Caco-2 (cell line): Measurements from ENCODE around the gene C1QTNF5. TPM values are rescaled to one million over a fixed set of nuclear protein-coding genes. Genes with fewer than 3 reads are reported as not detected.
A peak's percentile ranks its signal among the peaks of the same experiment; 100 is the strongest.

Source experiments
- BruUV-seq: library from RNA; stranded (reverse); fragments of 400-500 nt; replicated peaks from 2 replicates; lab custom pipeline; 2021; lab: Mats Ljungman, UMichigan
- CTCF ChIA-PET: fragments of 300-600 bp; sonication (Branson Sonifier 250); formaldehyde crosslinking; loops from one replicate; lab custom pipeline; 2022; ENCODE audit warnings: antibody characterized with exemption; lab: Charles Lee
- POLR2A ChIA-PET: fragments of 300-600 bp; sonication (Branson Sonifier 250); formaldehyde crosslinking; loops from one replicate; lab custom pipeline; 2022; ENCODE audit warnings: antibody characterized with exemption; lab: Charles Lee
- DNase-seq, 2 experiments: peaks; one replicate each; pipeline versions ENCODE4 v3.0.0 to v3.0.0-alpha.2; 2020 to 2022
- H3K27me3 ChIP-seq: replicated peaks from 2 replicates; pipeline ENCODE4 v1.6.0; 2011; ENCODE audit warnings: low read length; ENCODE audit not compliant: control insufficient read depth, insufficient read depth
- H3K36me3 ChIP-seq: 2 replicates; pipeline ENCODE4 v1.5.1; 2011; ENCODE audit warnings: low read length; ENCODE audit not compliant: control insufficient read depth, insufficient read depth
- H3K4me1 ChIP-seq: fragments of 250-450 bp; sonication (Bioruptor Pico); 2 replicates; pipeline ENCODE4 v1.5.1; 2020; ENCODE audit warnings: mild to moderate bottlenecking
- H3K4me3 ChIP-seq: 2 replicates; pipeline ENCODE4 v1.5.1; 2011; ENCODE audit warnings: low read depth, mild to moderate bottlenecking, control low read depth, low read length
- H3K9me3 ChIP-seq: fragments of 250-450 bp; sonication (Bioruptor Pico); 2 replicates; pipeline ENCODE4 v1.5.1; 2020; ENCODE audit warnings: mild to moderate bottlenecking, moderate library complexity
- H3K27ac Mint-ChIP-seq: one replicate; pipeline ENCODE4 v1.8.0; 2022; ENCODE audit warnings: mixed read lengths; ENCODE audit not compliant: unreplicated experiment
- H3K27me3 Mint-ChIP-seq: one replicate; pipeline ENCODE4 v1.8.0; 2022; ENCODE audit warnings: mixed read lengths; ENCODE audit not compliant: insufficient read depth, unreplicated experiment
- H3K36me3 Mint-ChIP-seq: one replicate; pipeline ENCODE4 v1.8.0; 2022; ENCODE audit warnings: mild to moderate bottlenecking, mixed read lengths; ENCODE audit not compliant: insufficient read depth, unreplicated experiment
- H3K4me1 Mint-ChIP-seq: one replicate; pipeline ENCODE4 v1.8.0; 2022; ENCODE audit warnings: low read depth, mixed read lengths; ENCODE audit not compliant: unreplicated experiment
- H3K4me3 Mint-ChIP-seq: one replicate; pipeline ENCODE4 v1.8.0; 2022; ENCODE audit warnings: mild to moderate bottlenecking, moderate library complexity, mixed read lengths; ENCODE audit not compliant: unreplicated experiment
- H3K9me3 Mint-ChIP-seq: one replicate; pipeline ENCODE4 v1.8.0; 2022; ENCODE audit warnings: mixed read lengths; ENCODE audit not compliant: unreplicated experiment
- intact Hi-C: fragments of 100-400 bp; cut with micrococcal nuclease; formaldehyde crosslinking; loops from one replicate; pipeline ENCODE4 v1.10.0; 2022; ENCODE audit not compliant: unreplicated experiment
- total RNA-seq: library from RNA; stranded (reverse); gene quantifications from 2 replicates; pipeline ENCODE4 v1.2.3, GENCODE V29; 2022
- TF ChIP-seq, protein P1 (sequence below), 2 experiments: fragments of 200-600 bp in 1 of 2; IDR thresholded peaks; 1 replicate in 1 of 2; 2 replicates in 1 of 2; pipeline versions ENCODE4 v1.5.1 to v1.8.0; 2011 to 2022; ENCODE audit warnings: antibody characterized with exemption in 1 of 2, control low read depth in 1 of 2, inconsistent platforms in 1 of 2, low read depth in 1 of 2, low read length in 1 of 2, mild to moderate bottlenecking in 1 of 2, moderate library complexity in 1 of 2; ENCODE audit not compliant: insufficient read depth in 1 of 2, severe bottlenecking in 1 of 2, unreplicated experiment in 1 of 2

C1QTNF5 gene
- total RNA-seq, 1 experiment from 2014 or later = 1.2 TPM

GRCh38 chr11:119372260-119373058, 31.8 kb upstream of the C1QTNF5 start:
- peaks cover 38% of the 10 kb centered on the region for H3K4me1 ChIP-seq
- Mint-ChIP-seq H3K36me3 (no peaks in the 10 kb centered on the region), H3K4me1 (peaks cover 32% of the 10 kb centered on the region), H3K9me3 (no peaks in the 10 kb centered on the region), H3K4me3 (no peak overlapping the region), H3K27ac (no peak overlapping the region), H3K27me3 (no peaks in the 10 kb centered on the region)
- BruUV-seq = no TSS peak
- CTCF ChIA-PET = interaction anchor here (3.3 to 11.8 kb wide), 3 partner anchors 10 to 50 kb away, joined by 30 to 220 read pairs (median 37); partner anchors contain the start of gene C1QTNF5
- H3K27me3 ChIP-seq = no peaks in the 10 kb centered on the region
- intact Hi-C loops = no loop called here
- no peak overlapping the region for H3K4me3 ChIP-seq
- POLR2A ChIA-PET = no interaction called here
- H3K9me3 ChIP-seq = no peaks in the 10 kb centered on the region
- DNase-seq = peak in 1 of 2 experiments; percentile 4
- TF ChIP-seq, protein P1, sequence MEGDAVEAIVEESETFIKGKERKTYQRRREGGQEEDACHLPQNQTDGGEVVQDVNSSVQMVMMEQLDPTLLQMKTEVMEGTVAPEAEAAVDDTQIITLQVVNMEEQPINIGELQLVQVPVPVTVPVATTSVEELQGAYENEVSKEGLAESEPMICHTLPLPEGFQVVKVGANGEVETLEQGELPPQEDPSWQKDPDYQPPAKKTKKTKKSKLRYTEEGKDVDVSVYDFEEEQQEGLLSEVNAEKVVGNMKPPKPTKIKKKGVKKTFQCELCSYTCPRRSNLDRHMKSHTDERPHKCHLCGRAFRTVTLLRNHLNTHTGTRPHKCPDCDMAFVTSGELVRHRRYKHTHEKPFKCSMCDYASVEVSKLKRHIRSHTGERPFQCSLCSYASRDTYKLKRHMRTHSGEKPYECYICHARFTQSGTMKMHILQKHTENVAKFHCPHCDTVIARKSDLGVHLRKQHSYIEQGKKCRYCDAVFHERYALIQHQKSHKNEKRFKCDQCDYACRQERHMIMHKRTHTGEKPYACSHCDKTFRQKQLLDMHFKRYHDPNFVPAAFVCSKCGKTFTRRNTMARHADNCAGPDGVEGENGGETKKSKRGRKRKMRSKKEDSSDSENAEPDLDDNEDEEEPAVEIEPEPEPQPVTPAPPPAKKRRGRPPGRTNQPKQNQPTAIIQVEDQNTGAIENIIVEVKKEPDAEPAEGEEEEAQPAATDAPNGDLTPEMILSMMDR (IDR thresholded peaks at IDR 0.05; ENCODE audit: insufficient read depth in 1 of 2, low read depth in 1 of 2, low read length in 1 of 2, severe bottlenecking in 1 of 2, unreplicated experiment in 1 of 2) = no peak
- no peaks in the 10 kb centered on the region for H3K36me3 ChIP-seq

DNA sequence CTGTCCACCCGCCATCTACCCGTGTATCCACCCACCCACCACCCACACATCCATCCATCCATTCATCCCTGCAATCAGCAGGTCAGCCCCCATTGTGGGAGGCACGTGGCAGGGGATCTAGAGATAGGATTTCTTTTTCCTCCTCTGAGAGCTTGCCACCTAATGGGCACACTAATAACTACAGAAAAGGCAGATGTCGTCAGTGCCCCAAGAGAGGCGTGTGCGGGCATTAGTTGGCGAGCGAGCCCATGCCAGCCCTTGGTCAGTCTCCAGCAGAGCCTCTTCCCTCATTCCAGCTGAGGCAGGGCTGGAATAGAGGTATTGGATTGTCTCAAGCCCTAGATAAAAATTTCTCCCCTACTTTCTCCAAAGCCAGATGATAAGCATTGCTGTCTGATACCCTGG, 31.1 kb upstream of the C1QTNF5 start:
- Mint-ChIP-seq H3K36me3 (no peaks in the 10 kb centered on the region), H3K4me1 (peaks cover 37% of the 10 kb centered on the region), H3K4me3 (no peak overlapping the region), H3K9me3 (no peaks in the 10 kb centered on the region), H3K27me3 (no peaks in the 10 kb centered on the region), H3K27ac (no peak overlapping the region)
- peak in 1 of 2 experiments; percentile 2 for DNase-seq
- ChIA-PET POLR2A (no interaction called here), CTCF (interaction anchor here (0.7 to 11.8 kb wide), 4 partner anchors 9 to 41 kb away, joined by 4 to 220 read pairs (median 4); partner anchors contain the start of gene C1QTNF5)
- H3K9me3 ChIP-seq = no peaks in the 10 kb centered on the region
- H3K36me3 ChIP-seq = no peaks in the 10 kb centered on the region
- H3K27me3 ChIP-seq = no peaks in the 10 kb centered on the region
- BruUV-seq = no TSS peak
- intact Hi-C loops = no loop called here
- H3K4me1 ChIP-seq = peaks cover 44% of the 10 kb centered on the region
- H3K4me3 ChIP-seq = no peak overlapping the region
- TF ChIP-seq, protein P1 (IDR thresholded peaks at IDR 0.05; ENCODE audit: insufficient read depth in 1 of 2, low read depth in 1 of 2, low read length in 1 of 2, severe bottlenecking in 1 of 2, unreplicated experiment in 1 of 2) = no peak

GRCh38 chr11:119371067-119371601, 30.5 kb upstream of the C1QTNF5 start:
- TF ChIP-seq, protein P1 (IDR thresholded peaks at IDR 0.05; ENCODE audit: insufficient read depth in 1 of 2, low read depth in 1 of 2, low read length in 1 of 2, severe bottlenecking in 1 of 2, unreplicated experiment in 1 of 2) = no peak
- H3K36me3 Mint-ChIP-seq = no peaks in the 10 kb centered on the region
- no peaks in the 10 kb centered on the region for H3K27me3 Mint-ChIP-seq

More at GRCh38 chr11:119371067-119371601, 30.5 kb upstream of the C1QTNF5 start:
- intact Hi-C loops = no loop called here
- no peak for DNase-seq
- Mint-ChIP-seq H3K27ac (no peak overlapping the region), H3K9me3 (no peaks in the 10 kb centered on the region), H3K4me3 (no peak overlapping the region), H3K4me1 (peaks cover 44% of the 10 kb centered on the region)
- Histone ChIP-seq H3K4me3 (no peak overlapping the region), H3K4me1 (peaks cover 51% of the 10 kb centered on the region), H3K36me3 (no peaks in the 10 kb centered on the region), H3K27me3 (no peaks in the 10 kb centered on the region), H3K9me3 (no peaks in the 10 kb centered on the region)
- ChIA-PET CTCF (interaction anchor here (0.7 to 11.8 kb wide), 7 partner anchors 9 to 49 kb away, joined by 3 to 220 read pairs (median 4); partner anchors contain the start of gene C1QTNF5), POLR2A (interaction anchor here (0.8 kb wide), 1 partner anchor 10 kb away, joined by 3 read pairs; no protein-coding TSS in a partner anchor)
- no TSS peak for BruUV-seq
